SU-DHL-6 (cell line): ENCODE measurements around the gene C4BPB.
A peak's percentile ranks its signal among the peaks of the same experiment; 100 is the strongest.

Experiments
- H2AFZ ChIP-seq: fragments of 200-600 bp; sonication (generic); 2 replicates; pipeline ENCODE4 v1.6.1; 2014; ENCODE audit warnings: low read depth, mild to moderate bottlenecking, moderate library complexity, mixed read lengths, antibody characterized with exemption, low read length; ENCODE audit not compliant: severe bottlenecking
- H3F3A ChIP-seq: fragments of 200-600 bp; shearing (Covaris generic); 2 replicates; pipeline ENCODE4 v1.6.0; 2016; ENCODE audit warnings: antibody characterized with exemption, mild to moderate bottlenecking; ENCODE audit not compliant: insufficient read depth
- H3K27ac ChIP-seq: fragments of 200-600 bp; sonication (generic); 2 replicates; pipeline ENCODE4 v1.5.1; 2016; ENCODE audit warnings: low read depth, mild to moderate bottlenecking, low read length, moderate library complexity, mixed read lengths
- H3K27me3 ChIP-seq: fragments of 200-600 bp; sonication (generic), shearing (Covaris generic); 2 replicates; pipeline ENCODE4 v1.6.0; 2014; ENCODE audit warnings: mild to moderate bottlenecking, low read length
- H3K36me3 ChIP-seq: fragments of 200-600 bp; sonication (generic); 2 replicates; pipeline ENCODE4 v1.6.1; 2014; ENCODE audit warnings: mild to moderate bottlenecking, low read length, mixed read lengths
- H3K4me2 ChIP-seq: fragments of 300-600, 200-600 bp; shearing (Covaris generic), sonication (generic); 2 replicates; pipeline ENCODE4 v1.6.0; 2014; ENCODE audit warnings: low read length, low read depth, mild to moderate bottlenecking; ENCODE audit not compliant: poor library complexity, severe bottlenecking
- H3K4me3 ChIP-seq: fragments of 200-600 bp; sonication (generic); 2 replicates; pipeline ENCODE4 v1.5.1; 2014; ENCODE audit warnings: antibody characterized with exemption, low read length, mild to moderate bottlenecking, mixed read lengths; ENCODE audit not compliant: insufficient read depth, poor library complexity, severe bottlenecking
- H3K79me2 ChIP-seq: fragments of 200-600 bp; sonication (generic); 2 replicates; pipeline ENCODE4 v1.6.1; 2014; ENCODE audit warnings: mild to moderate bottlenecking, low read length, moderate library complexity; ENCODE audit not compliant: insufficient read depth
- H3K9ac ChIP-seq: fragments of 200-600 bp; sonication (generic); 2 replicates; pipeline ENCODE4 v1.7.0; 2014; ENCODE audit warnings: mild to moderate bottlenecking, low read length
- H3K9me2 ChIP-seq: fragments of 200-600 bp; sonication (generic); replicated peaks from 2 replicates; pipeline ENCODE4 v1.6.1; 2014; ENCODE audit warnings: low read length; ENCODE audit not compliant: insufficient read depth
- H3K9me3 ChIP-seq: fragments of 200-600 bp; sonication (generic); 2 replicates; pipeline ENCODE4 v1.6.1; 2014; ENCODE audit warnings: low read length, mixed read lengths; ENCODE audit not compliant: insufficient read depth
- H4K20me1 ChIP-seq: fragments of 200-600 bp; sonication (generic); 2 replicates; pipeline ENCODE4 v1.6.1; 2014; ENCODE audit warnings: low read depth, mild to moderate bottlenecking, antibody characterized with exemption, low read length, moderate library complexity, mixed read lengths
- CTCF ChIP-seq: fragments of 200-600 bp; sonication (generic); IDR thresholded peaks from one replicate; pipeline ENCODE4 v1.5.1; 2017; ENCODE audit warnings: antibody characterized with exemption, mild to moderate bottlenecking, low read length, moderate library complexity; ENCODE audit not compliant: insufficient read depth, poor library complexity, severe bottlenecking
- EZH2phosphoT487 ChIP-seq: fragments of 200-600 bp; sonication (generic), shearing (Covaris generic); conservative IDR thresholded peaks from 2 replicates; pipeline ENCODE4 v1.6.1; 2018; ENCODE audit warnings: mild to moderate bottlenecking, antibody characterized with exemption, low read length, moderate library complexity, mixed read lengths

C4BPB gene

GRCh38 chr1:207050480-207051190 is 38.0 kb upstream of the C4BPB start:
- Histone ChIP-seq H3K9ac (no peak overlapping the region), H3F3A (0 out of 2 replicates have a peak, but pooled peaks cover 3% of the 10 kb centered on the region), H3K4me3 (no peak overlapping the region), H3K79me2 (no peaks in the 10 kb centered on the region), H3K4me2 (no peak overlapping the region), H3K27me3 (no peaks in the 10 kb centered on the region), H3K36me3 (no peaks in the 10 kb centered on the region), H3K27ac (no peak overlapping the region), H2AFZ (peak overlapping the region; percentile 37), H3K9me3 (no peaks in the 10 kb centered on the region), H4K20me1 (no peaks in the 10 kb centered on the region), H3K9me2 (no peaks in the 10 kb centered on the region)
- TF ChIP-seq CTCF (no peak), EZH2phosphoT487 (no peak)

- H3F3A ChIP-seq = 0 out of 2 replicates have a peak, but pooled peaks cover 3% of the 10 kb centered on the region
- no peaks in the 10 kb centered on the region for H3K9me2 ChIP-seq
- TF ChIP-seq CTCF (no peak), EZH2phosphoT487 (no peak)
- H3K9ac ChIP-seq = no peak within 1 kb of the TSS
- no peaks in the 10 kb centered on the region for H3K9me3 ChIP-seq
- H3K27me3 ChIP-seq = no peaks in the 10 kb centered on the region
- H4K20me1 ChIP-seq = no peaks in the 10 kb centered on the region
- H3K4me3 ChIP-seq = no peak within 1 kb of the TSS
- no peaks in the 10 kb centered on the region for H3K36me3 ChIP-seq
- no peak within 1 kb of the TSS for H3K4me2 ChIP-seq
- peak within 1 kb of the TSS; percentile 37 for H2AFZ ChIP-seq
- H3K79me2 ChIP-seq = no peaks in the 10 kb centered on the region
- H3K27ac ChIP-seq = no peak within 1 kb of the TSS
These were observed 37.3 kb upstream of the C4BPB start, which contains the start of gene YOD1 for GRCh38 chr1:207051191-207051943. Gene YOD1 (minus strand): TSS chr1:207051208. CDS start chr1:207051030, 178 bp downstream.

GRCh38 chr1:207052911-207053769 is 35.5 kb upstream of the C4BPB start, which contains the start of gene PFKFB2:
Gene PFKFB2 (plus strand): TSS chr1:207053275. CDS start chr1:207054718, 1,443 bp downstream.
- H2AFZ ChIP-seq = peak within 1 kb of the TSS; percentile 84
- peak within 1 kb of the TSS; percentile 57 for H3K4me2 ChIP-seq
- H4K20me1 ChIP-seq = no peaks in the 10 kb centered on the region
- no peaks in the 10 kb centered on the region for H3K36me3 ChIP-seq
- H3K4me3 ChIP-seq = peak within 1 kb of the TSS; percentile 55
- H3K79me2 ChIP-seq = no peaks in the 10 kb centered on the region
- no peaks in the 10 kb centered on the region for H3K9me2 ChIP-seq
- H3K27ac ChIP-seq = no peak within 1 kb of the TSS
- H3K27me3 ChIP-seq = no peaks in the 10 kb centered on the region
- H3K9ac ChIP-seq = peak within 1 kb of the TSS; percentile 36
- H3K9me3 ChIP-seq = no peaks in the 10 kb centered on the region
- H3F3A ChIP-seq = 0 out of 2 replicates have a peak, but pooled peaks cover 3% of the 10 kb centered on the region
- TF ChIP-seq CTCF (no peak), EZH2phosphoT487 (no peak)
